IMR-90 (cell line): Measurements from ENCODE around the gene RRM1. TPM values are rescaled to one million over a fixed set of nuclear protein-coding genes. Genes with fewer than 3 reads are reported as not detected.

ENCODE experiments used
- ATAC-seq: fragments of 200-7000 bp; cut with Tn5 transposase; 2 replicates; pipeline ENCODE4 v1.9.1; 2020; ENCODE audit warnings: low read depth, mild to moderate bottlenecking, moderate library complexity
- Bru-seq: library from RNA; stranded (reverse); fragments of 400-500 nt; gene quantifications from one replicate; lab custom pipeline; 2021; lab: Mats Ljungman, UMichigan
- BruChase-seq, 2 experiments: library from RNA; stranded (reverse); fragments of 400-500 nt; gene quantifications; one replicate each; lab custom pipeline; 2021; lab: Mats Ljungman, UMichigan
- BruUV-seq: library from RNA; stranded (reverse); fragments of 400-500 nt; replicated peaks from 2 replicates; lab custom pipeline; 2021; lab: Mats Ljungman, UMichigan
- CTCF ChIA-PET: fragments of 300-600 bp; formaldehyde crosslinking; extraction: SDS; loops from one replicate; lab custom pipeline; 2021; ENCODE audit warnings: antibody characterized with exemption; lab: Yijun Ruan, JAX
- POLR2A ChIA-PET: fragments of 300-600 bp; sonication (Branson Sonifier 250); formaldehyde crosslinking; loops from one replicate; lab custom pipeline; 2022; ENCODE audit warnings: antibody characterized with exemption; ENCODE audit not compliant: unreplicated experiment; lab: Charles Lee
- DNase-seq: peaks from one replicate; pipeline ENCODE4 v3.0.0; 2013
- H2AFZ ChIP-seq: replicated peaks from 2 replicates; pipeline ENCODE3; 2013; ENCODE audit warnings: low read length, mild to moderate bottlenecking; ENCODE audit not compliant: poor library complexity
- H2AK5ac ChIP-seq: 2 replicates; pipeline ENCODE4 v1.6.1; 2013; ENCODE audit warnings: low read depth, low read length, inconsistent platforms
- H2AK9ac ChIP-seq: replicated peaks from 2 replicates; pipeline ENCODE3; 2013; ENCODE audit warnings: mild to moderate bottlenecking, low read depth, low read length, moderate library complexity; ENCODE audit not compliant: poor library complexity
- H2BK120ac ChIP-seq: 2 replicates; pipeline ENCODE4 v1.6.1; 2013; ENCODE audit warnings: low read depth, low read length, inconsistent platforms
- H2BK15ac ChIP-seq: 3 replicates; pipeline ENCODE4 v1.6.1; 2013; ENCODE audit warnings: low read depth, low read length, inconsistent platforms
- H2BK20ac ChIP-seq: 2 replicates; pipeline ENCODE4 v1.6.1; 2013; ENCODE audit warnings: low read depth, mild to moderate bottlenecking, inconsistent platforms, low read length, moderate library complexity
- H2BK5ac ChIP-seq: 2 replicates; pipeline ENCODE4 v1.6.1; 2013; ENCODE audit warnings: mild to moderate bottlenecking, low read depth, low read length, inconsistent platforms; ENCODE audit not compliant: poor library complexity, severe bottlenecking
- H3K14ac ChIP-seq: replicated peaks from 2 replicates; pipeline ENCODE4 v1.6.1; 2013; ENCODE audit warnings: low read depth, low read length, inconsistent platforms
- H3K18ac ChIP-seq: 2 replicates; pipeline ENCODE4 v1.6.1; 2013; ENCODE audit warnings: low read depth, low read length, control low read depth
- H3K23ac ChIP-seq: 2 replicates; pipeline ENCODE4 v1.6.1; 2013; ENCODE audit warnings: low read depth, low read length, inconsistent platforms
- H3K27ac ChIP-seq: 2 replicates; pipeline ENCODE4 v1.5.1; 2013; ENCODE audit warnings: mild to moderate bottlenecking, control low read depth, low read length; ENCODE audit not compliant: insufficient read depth
- H3K27me3 ChIP-seq: 2 replicates; pipeline ENCODE4 v1.6.1; 2013; ENCODE audit warnings: low read length; ENCODE audit not compliant: control insufficient read depth, insufficient read depth
- H3K36me3 ChIP-seq: 2 replicates; pipeline ENCODE4 v1.6.1; 2013; ENCODE audit warnings: low read length, mixed read lengths; ENCODE audit not compliant: control insufficient read depth, insufficient read depth
- H3K4ac ChIP-seq: 2 replicates; pipeline ENCODE4 v1.6.1; 2013; ENCODE audit warnings: low read depth, low read length, inconsistent platforms
- H3K4me1 ChIP-seq: 2 replicates; pipeline ENCODE4 v1.6.1; 2013; ENCODE audit warnings: low read length, mixed read lengths; ENCODE audit not compliant: control insufficient read depth, insufficient read depth
- H3K4me2 ChIP-seq: 2 replicates; pipeline ENCODE4 v1.6.1; 2013; ENCODE audit warnings: low read depth, mild to moderate bottlenecking, control low read depth, low read length, moderate library complexity
- H3K4me3 ChIP-seq: 2 replicates; pipeline ENCODE4 v1.5.1; 2013; ENCODE audit warnings: low read depth, mild to moderate bottlenecking, control low read depth, low read length, moderate library complexity; ENCODE audit not compliant: insufficient read depth
- H3K56ac ChIP-seq: 2 replicates; pipeline ENCODE4 v1.6.1; 2013; ENCODE audit warnings: low read length, inconsistent platforms; ENCODE audit not compliant: insufficient read depth; ENCODE audit errors: extremely low read depth
- H3K79me1 ChIP-seq, 2 experiments: 2 replicates each; pipeline ENCODE4 v1.6.1; 2013; ENCODE audit warnings: low read length in 2 of 2, inconsistent platforms in 1 of 2, low read depth in 1 of 2
- H3K9ac ChIP-seq: 2 replicates; pipeline ENCODE4 v1.6.1; 2013; ENCODE audit warnings: low read depth, low read length, control low read depth
- H3K9me1 ChIP-seq: 2 replicates; pipeline ENCODE4 v1.6.1; 2013; ENCODE audit warnings: low read length, inconsistent platforms; ENCODE audit not compliant: insufficient read depth
- H3K9me3 ChIP-seq: 2 replicates; pipeline ENCODE4 v1.6.1; 2013; ENCODE audit warnings: low read length; ENCODE audit not compliant: control insufficient read depth, insufficient read depth
- H4K20me1 ChIP-seq: 2 replicates; pipeline ENCODE4 v1.6.1; 2013; ENCODE audit warnings: low read length, inconsistent platforms; ENCODE audit not compliant: insufficient read depth
- H4K5ac ChIP-seq: 2 replicates; pipeline ENCODE4 v1.6.1; 2013; ENCODE audit warnings: mild to moderate bottlenecking, low read depth, low read length, control low read depth
- H4K8ac ChIP-seq, 2 experiments: 2 replicates each; pipeline ENCODE4 v1.6.1; 2013; ENCODE audit warnings: low read depth in 2 of 2, low read length in 2 of 2, control low read depth in 1 of 2, inconsistent platforms in 1 of 2
- H4K91ac ChIP-seq: 2 replicates; pipeline ENCODE4 v1.6.1; 2013; ENCODE audit warnings: low read depth, low read length, inconsistent platforms; ENCODE audit not compliant: insufficient read depth
- CHD1 ChIP-seq: IDR thresholded peaks from 2 replicates; pipeline ENCODE4 v1.6.1; 2012; ENCODE audit warnings: low read depth, low read length, improper control_type of control experiment
- MAZ ChIP-seq: IDR thresholded peaks from 2 replicates; pipeline ENCODE4 v1.6.1; 2012; ENCODE audit warnings: low read depth, mild to moderate bottlenecking, low read length, improper control_type of control experiment, moderate library complexity, borderline replicate concordance
- MXI1 ChIP-seq: IDR thresholded peaks from 2 replicates; pipeline ENCODE4 v1.6.1; 2012; ENCODE audit warnings: low read depth, mild to moderate bottlenecking, low read length, moderate library complexity, borderline replicate concordance
- POLR2A ChIP-seq: IDR thresholded peaks from 2 replicates; pipeline ENCODE4 v1.6.1; 2012; ENCODE audit warnings: mild to moderate bottlenecking, low read depth, low read length
- WGBS, 2 experiments: methylation state at CpG; one replicate each; pipeline versions ENCODE4 v1.1.5 to v1.1.7; 2013; ENCODE audit warnings: missing lambda C conversion rate in 2 of 2; ENCODE audit not compliant: insufficient read length in 1 of 2; ENCODE audit errors: extremely low coverage in 2 of 2; 5-methylcytosine and 5-hydroxymethylcytosine counted together
- dilution Hi-C: fragments of 300-500 bp; cut with HindIII; formaldehyde crosslinking; loops from one replicate; pipeline ENCODE4 v1.14.3; 2018; ENCODE audit warnings: low sequenced_read_pairs; ENCODE audit not compliant: unreplicated experiment
- in situ Hi-C: fragments of 300-500 bp; cut with MboI; formaldehyde crosslinking; loops from 3 replicates; pipeline ENCODE4 v1.14.3; 2019; ENCODE audit warnings: low sequenced_read_pairs, inconsistent platforms, mixed read lengths
- intact Hi-C: fragments of 100-400 bp; cut with micrococcal nuclease; formaldehyde crosslinking; loops from 2 replicates; pipeline ENCODE4 v1.10.0; 2022
- long read RNA-seq: library from polyadenylated mRNA; unstranded; transcript quantifications from one replicate; pipeline ENCODE4 v2.0.0, GENCODE V29; 2021; ENCODE audit not compliant: unreplicated experiment
- polyA plus RNA-seq, 3 experiments: library from polyadenylated mRNA; depleted of rRNA; stranded (reverse); fragments of >200 nt; gene quantifications; 2 replicates each; pipeline ENCODE4 v1.2.3, GENCODE V29; 2012; ENCODE audit warnings: low replicate concordance in 1 of 3
- total RNA-seq: library from RNA; depleted of rRNA; stranded (reverse); fragments of >200 nt; gene quantifications from 2 replicates; pipeline ENCODE4 v1.2.3, GENCODE V29; 2012; rRNA removed

Gene RRM1
- total RNA-seq (154 and 183 TPM in 2 replicates), polyA plus RNA-seq (2012; rRNA removed) (44.4 and 55.1 TPM in 2 replicates), Bru-seq, nascent RNA (percentile 69 among the genes with signal in this experiment), BruChase-seq, experiment 1, labeled RNA remaining after a 6-hour chase (percentile 66 among the genes with signal in this experiment), BruChase-seq, experiment 2, labeled RNA remaining after a 2-hour chase (percentile 54 among the genes with signal in this experiment)
- polyA plus RNA-seq (2012; cell fraction: cytosol; rRNA removed), result 39.7 and 60.0 TPM in 2 replicates
- polyA plus RNA-seq (2012; cell fraction: nucleus; rRNA removed; ENCODE audit: low replicate concordance), result 26.1 and 26.7 TPM in 2 replicates
- long read RNA-seq, transcript RRM1-201 (19 exons, 3,076 nt), result major isoform, 40 of 52 reads
- long read RNA-seq, partial matches to known transcripts, result 8 of 52 reads
- long read RNA-seq, other reads (novel, unspliced or antisense), result 4 of 52 reads

DNA sequence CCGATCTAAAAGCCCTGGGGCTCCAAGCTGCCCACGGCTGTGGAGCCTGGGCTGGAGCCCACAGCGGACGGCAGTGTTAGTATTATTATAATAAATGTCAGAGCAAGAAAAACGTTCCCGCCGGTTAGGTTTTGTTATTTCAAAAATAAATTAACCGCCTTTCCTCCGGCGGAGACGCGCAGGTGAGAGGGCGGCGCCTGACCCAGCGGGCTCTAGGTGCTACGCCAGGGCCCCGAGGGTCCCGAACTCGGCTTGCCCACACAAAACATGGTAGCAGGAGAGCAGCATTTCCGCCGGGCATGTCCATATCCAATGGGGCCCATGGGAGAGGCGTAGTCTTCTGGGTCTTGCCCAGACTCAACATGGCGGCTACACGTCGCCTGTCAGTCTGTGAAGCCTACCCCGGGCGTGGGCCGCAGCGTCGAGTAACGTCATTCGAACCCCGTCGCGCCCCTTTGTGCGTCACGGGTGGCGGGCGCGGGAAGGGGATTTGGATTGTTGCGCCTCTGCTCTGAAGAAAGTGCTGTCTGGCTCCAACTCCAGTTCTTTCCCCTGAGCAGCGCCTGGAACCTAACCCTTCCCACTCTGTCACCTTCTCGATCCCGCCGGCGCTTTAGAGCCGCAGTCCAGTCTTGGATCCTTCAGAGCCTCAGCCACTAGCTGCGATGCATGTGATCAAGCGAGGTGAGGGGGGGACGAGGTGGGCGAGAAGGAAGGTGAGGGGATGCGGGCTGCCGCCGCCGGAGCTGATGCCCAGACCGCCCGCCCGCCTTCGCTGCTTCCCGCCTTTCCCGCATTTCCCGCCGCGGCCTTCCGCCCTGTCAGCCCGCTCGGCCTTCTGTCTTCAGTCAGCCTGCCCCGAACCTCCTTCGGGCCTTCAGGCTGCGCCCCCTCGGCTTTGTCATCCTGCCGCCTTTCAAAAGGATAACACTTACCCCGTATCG, at the start of gene RRM1:
TSS of gene RRM1 (plus strand) at position 452 of the 944 bp plus-strand sequence. CDS start at position 666, 214 bp downstream.
- peak within 1 kb of the TSS; percentile 79; the same call in 2 of the 3 replicates for H2BK15ac ChIP-seq
- peak within 1 kb of the TSS; percentile 80 for H3K4me3 ChIP-seq
- H3K9me3 ChIP-seq, result no peaks in the 10 kb centered on the region
- CTCF ChIA-PET, result no interaction called here
- H3K18ac ChIP-seq, result peak within 1 kb of the TSS; percentile 79
- H3K27ac ChIP-seq, result peak within 1 kb of the TSS; percentile 88
- 1% methylated on average over 31 of the region's 74 CpGs; no CpG with 5 or more reads in 1 of the 2 experiments for WGBS, 2 experiments
- H4K8ac ChIP-seq, result peak within 1 kb of the TSS; percentile 91 to 98
- H3K56ac ChIP-seq, result peak within 1 kb of the TSS; percentile 91
- POLR2A ChIA-PET, result no interaction called here
- H2BK5ac ChIP-seq, result peak within 1 kb of the TSS; percentile 99
- H3K4me1 ChIP-seq, result peaks cover 9% of the 10 kb centered on the region
- H4K91ac ChIP-seq, result peak within 1 kb of the TSS; percentile 85
- in situ Hi-C loops (no loop called here), dilution Hi-C loops (no loop called here), intact Hi-C loops (no loop called here)
- H3K4ac ChIP-seq, result peak within 1 kb of the TSS; percentile 91
- BruUV-seq, result no TSS peak
- peak within 1 kb of the TSS; percentile 62 for H2BK120ac ChIP-seq
- H4K20me1 ChIP-seq, result no peaks in the 10 kb centered on the region; the same call in 1 of the 2 replicates
- H3K14ac ChIP-seq, result peak within 1 kb of the TSS; percentile 94
- H3K27me3 ChIP-seq, result no peaks in the 10 kb centered on the region
- peaks cover 15% of the 10 kb centered on the region for H3K9me1 ChIP-seq
- H4K5ac ChIP-seq, result peak within 1 kb of the TSS; percentile 87
- H3K79me1 ChIP-seq, result peaks cover 7 to 49% of the 10 kb centered on the region in 2 experiments
- no peaks in the 10 kb centered on the region; the same call in 1 of the 2 replicates for H3K36me3 ChIP-seq
- peak within 1 kb of the TSS; percentile 94 for H2AK9ac ChIP-seq
- TF ChIP-seq POLR2A (peak; percentile 79), MXI1 (peak; percentile 79), CHD1 (no peak), MAZ (peak; percentile 79; the same call in 1 of the 2 replicates)
- H2AK5ac ChIP-seq, result peak within 1 kb of the TSS; percentile 97
- H3K23ac ChIP-seq, result peak within 1 kb of the TSS; percentile 94
- peak within 1 kb of the TSS; percentile 90 for H3K4me2 ChIP-seq
- H2BK20ac ChIP-seq, result peak within 1 kb of the TSS; percentile 58
- ATAC-seq (peak; percentile 94), DNase-seq (peak; percentile 95)
- H2AFZ ChIP-seq, result peak within 1 kb of the TSS; percentile 100
- peak within 1 kb of the TSS; percentile 89 for H3K9ac ChIP-seq
